Neural cell (in vitro differentiated cells): Measurements from ENCODE around the gene CACNA2D1. TPM values are rescaled to one million over a fixed set of nuclear protein-coding genes. Genes with fewer than 3 reads are reported as not detected.

ENCODE experiments used
- H2AFZ ChIP-seq: fragments of 200-600, 300-800 bp; sonication (generic), shearing (Covaris generic); 2 replicates; pipeline ENCODE4 v1.6.0; 2014; ENCODE audit warnings: low read depth, mild to moderate bottlenecking, antibody characterized with exemption, low read length, moderate library complexity
- H3F3A ChIP-seq: fragments of 200-600 bp; shearing (Covaris generic); 2 replicates; pipeline ENCODE4 v1.6.1; 2016; ENCODE audit warnings: mild to moderate bottlenecking, moderate library complexity, mixed read lengths, antibody characterized with exemption, low read length; ENCODE audit not compliant: insufficient read depth, poor library complexity, severe bottlenecking
- H3K27ac ChIP-seq: fragments of 200-600, 300-800 bp; sonication (generic), shearing (Covaris generic); 2 replicates; pipeline ENCODE4 v1.5.1; 2014; ENCODE audit warnings: mild to moderate bottlenecking, low read length, moderate library complexity
- H3K27me3 ChIP-seq: fragments of 300-800, 200-600 bp; sonication (generic), shearing (Covaris generic); 2 replicates; pipeline ENCODE4 v1.6.0; 2014; ENCODE audit warnings: mild to moderate bottlenecking, low read depth, low read length, moderate library complexity; ENCODE audit not compliant: insufficient read depth
- H3K36me3 ChIP-seq: fragments of 300-800, 200-600 bp; sonication (generic), shearing (Covaris generic); 2 replicates; pipeline ENCODE4 v1.5.1; 2014; ENCODE audit warnings: mild to moderate bottlenecking, antibody characterized with exemption, low read length, moderate library complexity; ENCODE audit not compliant: insufficient read depth
- H3K4me2 ChIP-seq: fragments of 300-800, 200-600 bp; sonication (generic), shearing (Covaris generic); 2 replicates; pipeline ENCODE4 v1.6.0; 2014; ENCODE audit warnings: mild to moderate bottlenecking, low read length
- H3K4me3 ChIP-seq: fragments of 300-800, 200-600 bp; sonication (generic), shearing (Covaris generic); 2 replicates; pipeline ENCODE4 v1.5.1; 2014; ENCODE audit warnings: mild to moderate bottlenecking, low read length, moderate library complexity
- H3K79me2 ChIP-seq: fragments of 200-600 bp; shearing (Covaris generic); replicated peaks from 2 replicates; pipeline ENCODE4 v1.6.0; 2014; ENCODE audit warnings: mild to moderate bottlenecking, low read length, moderate library complexity; ENCODE audit not compliant: insufficient read depth
- H3K9ac ChIP-seq: fragments of 300-800, 200-600 bp; sonication (generic), shearing (Covaris generic); 2 replicates; pipeline ENCODE4 v1.6.1; 2016; ENCODE audit warnings: mild to moderate bottlenecking, low read length, mixed read lengths
- H3K9me2 ChIP-seq: fragments of 200-600 bp; shearing (Covaris generic); 2 replicates; pipeline ENCODE4 v1.6.1; 2016; ENCODE audit warnings: mild to moderate bottlenecking, low read length, mixed read lengths; ENCODE audit not compliant: insufficient read depth
- H3K9me3 ChIP-seq: fragments of 200-600, 300-800 bp; sonication (generic), shearing (Covaris generic); 2 replicates; pipeline ENCODE4 v1.6.1; 2016; ENCODE audit warnings: mild to moderate bottlenecking, mixed run types, low read length, moderate library complexity, mixed read lengths
- H4K20me1 ChIP-seq: fragments of 200-600 bp; shearing (Covaris generic); 2 replicates; pipeline ENCODE4 v1.6.1; 2016; ENCODE audit warnings: mild to moderate bottlenecking, mixed run types; ENCODE audit not compliant: insufficient read depth
- CTCF ChIP-seq: fragments of 450-650 bp; IDR thresholded peaks from 2 replicates; pipeline ENCODE4 v1.5.1; 2014; ENCODE audit warnings: antibody characterized with exemption, mild to moderate bottlenecking, moderate library complexity; ENCODE audit not compliant: poor library complexity, severe bottlenecking
- EP300 ChIP-seq: fragments of 450-650 bp; conservative IDR thresholded peaks from 2 replicates; pipeline ENCODE4 v1.6.1; 2014; ENCODE audit warnings: antibody characterized with exemption, mild to moderate bottlenecking, moderate library complexity; ENCODE audit not compliant: poor library complexity, severe bottlenecking
- EZH2 ChIP-seq: fragments of 200-600, 300-800 bp; shearing (Covaris generic), sonication (generic); IDR thresholded peaks from 2 replicates; pipeline ENCODE4 v1.6.1; 2014; ENCODE audit warnings: antibody characterized with exemption, low read length, borderline replicate concordance, mild to moderate bottlenecking; ENCODE audit not compliant: insufficient read depth, poor library complexity, severe bottlenecking
- MXI1 ChIP-seq: fragments of 450-650 bp; conservative IDR thresholded peaks from 2 replicates; pipeline ENCODE4 v1.6.1; 2014; ENCODE audit warnings: antibody characterized with exemption, mild to moderate bottlenecking; ENCODE audit not compliant: poor library complexity, severe bottlenecking
- POLR2AphosphoS5 ChIP-seq: IDR thresholded peaks from 2 replicates; pipeline ENCODE4 v1.6.1; 2012
- RAD21 ChIP-seq: fragments of 450-650 bp; conservative IDR thresholded peaks from 2 replicates; pipeline ENCODE4 v1.6.1; 2014; ENCODE audit warnings: antibody characterized with exemption, mild to moderate bottlenecking, moderate library complexity
- REST ChIP-seq: IDR thresholded peaks from 2 replicates; pipeline ENCODE4 v1.6.1; 2012; ENCODE audit warnings: borderline replicate concordance
- SMC3 ChIP-seq: fragments of 450-650 bp; conservative IDR thresholded peaks from 2 replicates; pipeline ENCODE4 v1.6.1; 2014; ENCODE audit warnings: antibody characterized with exemption, mild to moderate bottlenecking, moderate library complexity; ENCODE audit not compliant: poor library complexity
- TAF1 ChIP-seq: IDR thresholded peaks from 2 replicates; pipeline ENCODE4 v1.6.1; 2012; ENCODE audit warnings: low read depth
- polyA plus RNA-seq: library from polyadenylated mRNA; depleted of rRNA; stranded (reverse); fragments of >200 nt; gene quantifications from 2 replicates; pipeline ENCODE4 v1.2.3, GENCODE V29; 2014

The CACNA2D1 gene
- polyA plus RNA-seq, 1 donor from 2014 or later = 7.0 TPM

- Histone ChIP-seq H3K79me2 (peaks cover 15% of the 10 kb centered on the region), H3K27ac (no peak overlapping the region), H4K20me1 (no peaks in the 10 kb centered on the region), H3F3A (no peaks in the 10 kb centered on the region), H3K36me3 (no peaks in the 10 kb centered on the region), H3K9ac (no peak overlapping the region), H3K27me3 (peaks cover 46% of the 10 kb centered on the region), H3K4me3 (no peak overlapping the region), H3K9me2 (no peaks in the 10 kb centered on the region), H3K4me2 (no peak overlapping the region), H2AFZ (no peak overlapping the region), H3K9me3 (no peaks in the 10 kb centered on the region)
- no peak for TF ChIP-seq RAD21
- no peak for TF ChIP-seq POLR2AphosphoS5
- TF ChIP-seq MXI1 = no peak
- no peak for TF ChIP-seq CTCF
- no peak for TF ChIP-seq REST
- TF ChIP-seq EZH2 = no peak
- TF ChIP-seq TAF1 = no peak
- TF ChIP-seq EP300 = no peak
- no peak for TF ChIP-seq SMC3
Measured at GRCh38 chr7:82438521-82438920, 5.1 kb downstream of the CACNA2D1 start.

DNA sequence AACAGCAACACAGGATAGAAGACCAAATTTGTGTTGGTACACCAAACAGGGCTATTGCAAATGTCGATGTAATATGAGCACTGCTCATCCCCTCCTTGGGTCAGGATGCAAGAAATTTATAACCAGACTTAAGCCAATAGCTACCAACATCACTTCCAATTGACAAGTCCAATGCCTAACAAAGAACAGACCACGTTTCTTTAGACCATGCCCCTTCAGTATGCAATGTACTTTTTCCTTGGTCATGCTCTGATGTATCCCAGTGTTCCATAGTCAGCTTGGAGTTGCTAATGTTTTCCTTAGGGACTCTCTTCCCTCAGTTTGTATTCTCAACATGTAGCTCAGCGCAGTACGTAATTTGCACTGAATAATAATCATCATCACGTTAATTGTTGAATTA lies 7.8 kb downstream of the CACNA2D1 start:
- Histone ChIP-seq H3F3A (no peaks in the 10 kb centered on the region), H2AFZ (no peak overlapping the region), H3K27ac (no peak overlapping the region), H3K9me3 (no peaks in the 10 kb centered on the region), H3K9me2 (no peaks in the 10 kb centered on the region), H3K9ac (no peak overlapping the region), H3K4me2 (no peak overlapping the region), H4K20me1 (no peaks in the 10 kb centered on the region), H3K36me3 (no peaks in the 10 kb centered on the region), H3K27me3 (peaks cover 20% of the 10 kb centered on the region), H3K4me3 (no peak overlapping the region), H3K79me2 (peaks cover 13% of the 10 kb centered on the region)
- TF ChIP-seq EP300 (no peak), POLR2AphosphoS5 (no peak), REST (no peak), SMC3 (no peak), EZH2 (no peak)
